Astrocyte of the hippocampus (primary cell): ENCODE data around the gene SH3TC1.

Experiments used
- DNase-seq: peaks from one replicate; pipeline ENCODE4 v3.0.0; 2011; ENCODE audit warnings: low read depth, low spot score

SH3TC1 gene

DNA sequence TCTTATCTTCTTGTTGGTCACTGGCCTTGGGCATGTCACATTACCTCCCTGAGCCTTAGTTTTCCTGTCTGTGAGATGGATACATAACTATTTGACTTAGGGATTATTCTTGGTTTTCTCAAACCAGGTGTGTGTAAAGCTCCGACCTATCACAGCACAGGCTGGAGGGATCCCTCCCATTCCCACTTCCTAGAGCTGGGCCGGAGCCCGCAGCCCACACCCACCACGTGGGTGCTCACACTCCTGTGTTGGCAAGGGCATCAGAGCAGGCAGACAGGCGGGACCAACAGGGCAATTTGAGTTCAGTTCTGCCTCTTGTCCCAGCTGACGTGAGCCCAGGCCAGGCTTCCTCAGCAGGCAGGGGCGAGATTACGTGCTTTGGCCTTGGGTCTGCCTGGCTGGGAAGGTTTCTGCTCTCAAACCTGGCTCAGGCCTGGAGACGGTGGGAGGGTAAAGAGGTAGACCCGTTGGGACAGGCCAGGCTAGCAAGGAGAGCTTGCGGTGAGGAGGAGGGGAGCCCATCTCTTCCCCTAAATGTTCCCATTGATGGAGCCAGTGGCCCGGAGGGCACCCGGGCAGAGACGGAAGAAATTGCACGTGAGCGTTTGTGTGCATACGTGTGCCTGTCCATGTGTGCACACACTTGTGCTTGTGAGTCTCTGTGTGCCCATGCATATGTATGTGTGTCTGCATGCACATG, 734 bp upstream of the SH3TC1 start:
- no peak for DNase-seq

DNA sequence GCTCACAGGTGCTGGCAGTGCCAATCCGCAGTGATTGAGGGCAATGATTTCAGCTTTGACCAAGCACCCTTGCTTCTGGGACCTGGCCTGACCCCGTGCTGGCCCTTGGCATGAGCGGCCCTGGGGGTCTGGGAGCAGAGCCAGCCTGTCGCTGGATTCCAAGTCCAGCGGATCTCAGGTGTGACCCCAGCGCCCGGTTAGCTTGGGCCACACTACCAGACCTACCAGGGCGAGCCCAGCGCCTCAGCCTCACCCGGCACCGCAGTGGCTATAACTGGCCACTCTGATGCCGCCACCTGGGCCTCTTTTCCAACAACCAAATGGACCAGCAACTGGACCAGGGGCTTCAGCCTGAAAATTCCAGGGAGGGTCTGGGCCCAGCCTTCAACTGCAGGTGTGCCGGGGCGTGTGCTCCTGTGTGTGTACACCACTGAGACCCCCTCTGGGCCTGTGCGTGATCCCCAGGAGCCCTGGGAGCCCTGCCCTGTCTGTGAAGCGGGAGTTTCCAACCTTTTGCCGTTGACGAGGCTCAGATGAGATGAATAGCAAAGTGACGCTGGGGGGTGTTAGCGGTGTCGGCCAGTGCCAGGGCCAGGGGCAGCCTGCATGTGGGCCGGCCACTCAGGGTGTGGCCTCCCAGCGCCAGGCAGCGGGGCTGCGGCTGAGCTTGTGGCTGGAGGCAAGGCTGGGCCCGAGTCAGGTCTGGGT, 658 bp downstream of the SH3TC1 start:
- no peak for DNase-seq

DNA sequence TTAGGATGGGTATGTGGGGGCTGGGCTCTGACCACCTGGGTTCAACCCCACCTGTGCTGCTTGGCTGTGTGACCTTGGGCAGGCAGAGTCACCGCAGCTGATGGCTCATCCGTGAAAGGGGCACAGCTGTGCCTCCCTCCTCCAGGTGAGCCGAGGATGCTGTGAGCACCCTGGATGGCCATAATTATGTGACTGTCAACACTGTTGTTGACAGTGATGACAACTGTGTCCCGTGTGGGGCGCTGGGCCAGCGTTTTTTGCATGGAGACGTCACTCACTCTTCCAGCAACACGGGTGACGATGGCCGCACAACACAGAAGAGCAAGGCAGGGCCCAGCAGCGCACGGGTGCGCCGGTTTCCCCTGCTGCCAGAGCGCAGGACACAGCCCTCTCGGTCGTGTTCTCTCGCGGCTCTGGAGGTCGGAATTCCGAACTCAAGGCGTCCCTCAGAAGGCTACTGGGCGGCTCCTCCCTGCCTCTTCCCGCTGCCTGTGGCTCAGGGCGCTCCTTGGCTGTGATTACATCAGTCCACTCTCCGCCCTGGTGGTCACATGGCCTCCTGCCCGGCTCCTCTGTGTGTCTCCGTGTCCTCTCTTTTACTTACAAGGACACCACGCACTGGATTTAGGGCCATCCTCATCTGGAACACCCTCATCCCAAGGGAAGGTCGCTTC, 1.3 kb downstream of the SH3TC1 start:
- DNase-seq, result no peak

DNA sequence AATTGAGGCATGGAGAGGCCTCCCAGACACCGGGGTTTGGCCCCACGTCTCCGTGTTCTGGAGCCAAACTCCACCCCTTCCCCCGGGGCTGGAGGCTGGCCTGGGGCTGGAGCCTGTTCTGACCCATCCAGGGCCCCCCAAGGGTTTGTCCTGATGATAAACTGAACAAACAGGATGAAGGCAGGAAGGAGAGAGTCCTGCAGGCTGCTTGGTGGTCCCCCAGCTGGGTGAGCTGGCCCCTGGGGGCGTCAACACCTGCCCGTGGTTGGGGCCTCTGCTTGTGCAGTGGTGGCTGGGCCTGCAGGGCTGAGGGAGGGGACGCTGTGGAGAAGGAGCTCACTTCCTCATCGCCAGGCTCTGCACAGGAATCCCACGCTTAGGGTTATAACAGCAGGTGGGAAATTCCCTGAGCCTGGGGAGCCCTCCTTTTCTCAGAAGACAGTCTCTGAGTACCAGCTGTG, 2.3 kb downstream of the SH3TC1 start:
- DNase-seq, result no peak

DNA sequence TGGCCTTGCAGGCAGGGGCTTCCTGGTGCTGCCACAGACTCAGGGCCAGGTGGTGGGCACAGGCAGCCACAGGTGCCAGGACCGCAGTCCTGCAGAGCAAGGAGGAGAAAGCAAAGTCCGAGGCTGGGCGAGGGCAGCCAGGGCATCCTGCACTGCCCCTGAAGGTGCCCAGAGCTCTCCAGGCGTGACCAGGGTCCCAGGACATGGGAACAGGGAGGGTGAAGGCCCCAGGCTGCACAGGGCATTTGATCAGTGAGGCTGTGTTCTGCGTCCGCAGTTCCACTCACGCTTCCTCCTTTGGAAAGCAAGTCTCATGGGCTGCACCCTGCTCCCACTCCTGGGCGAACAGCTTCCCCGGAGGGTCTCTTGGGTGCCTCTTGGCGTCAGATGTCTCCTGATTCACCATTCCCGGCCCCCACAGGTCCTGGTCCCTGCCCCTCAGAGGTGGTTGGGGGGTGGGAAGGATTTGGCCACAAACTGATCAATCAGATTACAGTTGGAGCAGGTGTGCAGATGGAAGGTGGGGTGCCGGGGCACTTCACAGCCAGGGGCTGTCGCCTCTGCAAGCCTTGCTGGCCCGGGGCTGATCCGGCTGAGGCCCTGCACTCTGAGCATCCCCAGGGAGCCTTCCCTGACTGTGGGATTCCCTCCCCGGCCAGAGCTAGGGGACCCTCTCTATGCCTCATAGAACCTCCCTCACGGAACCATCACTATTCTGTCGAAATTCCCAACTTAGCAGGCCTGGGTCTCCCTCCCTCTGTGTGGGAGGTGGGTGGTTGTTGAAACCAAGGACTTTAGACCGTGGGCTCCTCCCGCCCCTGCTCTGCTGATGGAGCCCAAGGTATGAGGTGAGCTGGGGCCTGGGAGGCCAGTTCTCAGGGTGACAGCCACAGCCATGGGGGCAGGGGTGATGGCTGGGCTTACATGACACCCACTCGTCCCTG, 3.3 kb downstream of the SH3TC1 start:
- no peak for DNase-seq

DNA sequence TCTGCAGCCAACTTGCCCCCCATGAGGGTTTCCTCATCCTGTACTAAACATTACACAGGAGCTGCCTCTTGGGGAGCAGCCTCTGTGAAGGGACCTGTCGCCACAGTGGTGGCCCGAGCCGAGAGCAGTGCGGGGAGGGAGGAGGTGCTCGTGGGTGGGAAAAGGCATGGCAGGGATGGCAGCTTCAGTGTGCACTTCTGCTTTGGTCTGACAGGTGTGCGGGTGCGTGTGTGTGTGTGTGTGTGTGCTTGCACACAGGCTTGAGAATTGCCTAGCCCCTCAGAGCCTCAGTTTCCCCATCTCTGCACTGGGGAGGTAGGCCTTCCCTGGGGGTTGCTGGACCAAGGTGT, 3.9 kb downstream of the SH3TC1 start:
- DNase-seq, result no peak

DNA sequence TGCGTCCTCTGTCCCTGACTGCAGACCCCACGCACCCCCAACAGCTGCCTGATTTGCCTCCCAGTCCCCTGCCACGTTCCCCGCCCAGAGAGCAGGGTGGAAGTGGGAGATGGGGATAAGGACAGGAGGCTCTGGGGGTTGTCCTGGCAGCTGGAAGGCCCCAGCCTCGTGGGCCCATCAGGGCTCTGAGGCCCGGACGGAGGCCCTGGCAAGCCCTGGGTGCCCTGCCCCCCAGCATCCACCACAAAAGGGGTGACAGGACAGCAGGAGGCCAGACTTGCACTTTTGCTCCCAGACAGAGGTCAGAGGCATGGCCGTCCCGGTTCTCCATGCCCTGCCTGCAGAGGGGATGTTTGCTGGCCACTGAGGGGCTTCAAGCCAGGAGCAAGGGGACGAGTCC, 4.7 kb downstream of the SH3TC1 start:
- DNase-seq, result no peak

DNA sequence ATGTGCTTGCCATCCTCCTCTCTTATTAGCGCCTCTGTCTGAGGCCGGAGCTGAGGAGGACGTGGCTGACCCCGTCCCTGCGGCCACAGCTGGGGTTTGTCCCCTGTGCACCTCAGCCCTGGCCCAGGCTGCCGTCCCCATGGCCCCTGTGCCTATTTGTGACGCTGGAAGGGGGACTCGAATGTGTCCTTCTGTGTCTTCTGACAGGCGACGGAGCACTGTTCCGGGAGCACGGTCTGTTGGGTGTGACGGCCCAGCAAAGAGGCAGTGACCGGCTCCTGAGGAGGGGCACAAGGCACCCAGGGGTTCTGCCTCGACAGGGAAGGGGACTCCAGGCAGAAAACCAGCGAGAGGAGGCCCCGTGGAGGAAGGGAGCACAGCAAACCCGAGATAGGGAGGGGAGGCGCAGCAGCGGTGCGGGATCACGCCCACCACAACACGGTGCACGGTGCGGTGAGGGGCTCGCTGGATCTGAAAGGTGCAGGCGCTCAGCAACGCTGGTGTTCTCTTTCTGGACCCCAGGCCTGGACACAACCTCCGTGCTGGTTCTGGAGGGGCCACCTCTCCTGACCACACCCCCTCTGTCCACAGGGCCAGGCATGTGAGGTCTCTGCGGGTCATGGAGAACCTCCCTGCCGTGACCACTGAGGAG, 5.6 kb downstream of the SH3TC1 start:
- no peak for DNase-seq

DNA sequence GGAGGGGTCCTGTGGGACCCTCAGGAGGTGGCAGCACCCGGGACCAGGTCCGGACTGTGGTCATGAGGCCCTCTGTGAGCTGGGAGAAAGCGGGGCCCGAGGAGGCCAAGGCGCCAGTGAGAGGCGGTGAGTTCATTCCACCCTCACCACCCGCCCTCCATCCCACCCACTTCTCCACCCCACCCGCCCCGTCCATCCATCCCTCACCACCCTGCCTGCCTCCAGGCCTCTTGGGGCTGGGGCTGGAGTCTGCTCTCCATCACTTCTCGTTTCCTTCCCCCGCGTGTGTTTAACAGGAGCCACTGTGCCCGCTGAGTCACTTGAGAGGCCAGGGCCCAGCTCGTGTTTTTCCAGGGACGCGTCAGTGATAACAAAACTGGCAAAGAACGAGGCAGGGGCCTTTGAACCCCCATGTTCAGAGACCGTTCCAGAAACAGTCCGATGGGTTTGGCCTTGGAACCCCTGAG, 6.2 kb downstream of the SH3TC1 start:
- DNase-seq, result peak; percentile 21

DNA sequence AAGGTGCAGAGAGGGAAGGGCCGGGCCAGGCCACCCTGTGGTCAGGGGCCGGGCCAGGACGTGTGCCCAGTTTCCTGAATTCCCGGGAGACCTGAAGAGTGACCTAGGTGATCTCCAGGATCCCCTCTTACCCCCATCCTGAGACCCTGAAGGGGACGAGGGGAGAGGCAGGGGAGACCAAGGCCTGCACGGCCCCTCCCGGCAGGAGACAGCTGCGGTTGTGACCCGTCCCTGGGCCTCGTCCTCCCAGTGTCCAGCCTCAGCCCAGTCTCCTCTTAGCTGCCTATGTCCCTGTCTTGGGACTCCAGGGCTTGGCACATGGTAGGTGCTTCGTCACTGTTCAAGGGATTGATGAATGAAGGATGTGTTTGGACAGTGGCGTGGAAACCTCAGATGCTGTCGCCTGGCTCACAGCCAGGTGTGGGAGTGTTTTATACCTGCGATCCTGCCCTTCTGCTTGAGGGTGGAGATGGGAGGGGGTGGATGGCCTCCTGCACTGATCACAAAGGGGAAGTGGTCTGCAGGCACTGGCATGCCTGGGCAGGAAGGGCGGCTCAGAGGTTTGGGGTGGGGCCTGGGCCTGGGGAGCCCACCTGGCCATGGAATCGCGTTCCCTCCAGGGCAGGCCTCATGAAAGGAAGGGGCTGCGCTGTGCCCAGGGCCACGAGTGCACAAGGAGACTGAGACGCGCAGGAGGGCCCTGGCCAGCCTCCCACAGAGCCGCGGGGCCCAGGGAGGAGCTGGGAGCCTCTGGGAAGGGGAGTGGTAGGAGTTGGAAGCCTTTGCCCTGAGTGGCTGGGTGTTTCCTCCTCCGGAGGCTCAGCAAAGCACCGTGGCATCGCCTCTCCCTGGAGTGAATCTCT, 6.9 kb downstream of the SH3TC1 start:
- no peak for DNase-seq

DNA sequence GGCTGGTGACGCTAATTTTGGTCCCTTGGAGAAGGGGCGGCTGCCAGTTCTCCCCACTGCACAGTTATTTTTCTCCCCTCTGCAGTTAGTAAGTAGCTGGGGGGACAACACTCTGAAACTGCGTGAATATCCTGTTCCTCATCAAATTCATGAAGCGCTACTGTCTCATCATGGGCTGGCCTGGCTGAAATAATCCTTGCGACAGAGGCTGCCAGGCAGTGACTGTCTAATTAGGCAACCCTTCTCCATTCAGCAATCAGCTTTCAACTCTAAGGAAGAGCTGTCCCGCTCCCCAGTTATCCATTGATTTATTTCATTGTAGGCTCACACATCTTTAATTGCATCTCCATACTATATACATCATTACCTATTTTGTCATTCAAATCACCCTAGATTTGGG, 8.2 kb downstream of the SH3TC1 start:
- no peak for DNase-seq

DNA sequence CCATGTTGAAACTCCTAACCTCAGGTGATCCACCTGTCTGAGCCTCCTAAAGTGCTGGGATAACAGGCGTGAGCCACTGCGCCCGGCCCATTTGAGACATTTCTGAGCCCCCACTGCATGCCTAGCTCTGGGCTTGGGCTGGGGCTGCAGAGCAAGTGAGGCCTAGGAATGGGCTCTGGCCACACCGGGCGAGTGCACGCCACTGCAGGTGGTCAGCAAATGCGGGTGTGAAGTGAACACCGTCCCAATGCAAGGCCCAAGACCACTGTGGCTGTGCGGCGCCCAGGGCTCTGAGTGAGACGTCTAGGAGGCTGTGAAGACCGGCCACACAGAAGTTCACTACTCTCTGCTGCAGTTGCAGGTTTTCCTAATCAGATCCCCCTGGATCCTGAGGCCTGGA, 9.5 kb downstream of the SH3TC1 start:
- no peak for DNase-seq

DNA sequence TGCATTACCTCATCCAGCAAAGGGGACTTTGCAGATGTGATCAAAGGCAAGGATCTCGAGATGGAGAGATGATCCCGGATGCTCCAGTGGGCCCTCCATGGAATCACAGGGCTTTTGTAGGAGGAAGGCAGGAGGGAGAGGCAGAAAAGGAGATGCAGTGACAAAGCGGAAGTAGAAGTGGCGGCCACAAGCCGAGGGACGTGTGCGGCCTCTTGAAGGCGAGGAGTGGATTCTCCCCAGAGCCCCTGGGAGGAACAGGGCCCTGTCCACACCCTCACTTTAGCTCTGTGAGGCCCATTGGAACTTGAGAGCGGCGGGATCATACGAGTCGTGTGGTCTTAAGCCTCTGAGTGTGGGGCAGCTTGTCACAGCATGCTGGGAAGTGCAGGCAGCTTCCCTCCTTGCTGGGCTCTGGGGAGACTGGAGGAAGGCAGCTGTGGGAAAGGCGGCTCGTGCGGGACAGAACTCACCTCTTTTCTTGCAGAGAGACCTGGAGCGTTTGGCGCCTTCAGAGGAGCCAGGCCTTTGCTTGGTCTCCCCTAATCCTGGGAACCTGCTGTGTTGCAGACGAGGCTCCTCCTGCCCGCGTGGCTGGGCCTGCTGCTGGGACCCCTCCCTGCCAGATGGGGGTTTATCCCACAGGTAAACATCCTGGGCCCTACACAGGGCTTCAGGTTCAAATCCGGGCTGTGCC, 10.2 kb downstream of the SH3TC1 start:
- DNase-seq, result no peak

DNA sequence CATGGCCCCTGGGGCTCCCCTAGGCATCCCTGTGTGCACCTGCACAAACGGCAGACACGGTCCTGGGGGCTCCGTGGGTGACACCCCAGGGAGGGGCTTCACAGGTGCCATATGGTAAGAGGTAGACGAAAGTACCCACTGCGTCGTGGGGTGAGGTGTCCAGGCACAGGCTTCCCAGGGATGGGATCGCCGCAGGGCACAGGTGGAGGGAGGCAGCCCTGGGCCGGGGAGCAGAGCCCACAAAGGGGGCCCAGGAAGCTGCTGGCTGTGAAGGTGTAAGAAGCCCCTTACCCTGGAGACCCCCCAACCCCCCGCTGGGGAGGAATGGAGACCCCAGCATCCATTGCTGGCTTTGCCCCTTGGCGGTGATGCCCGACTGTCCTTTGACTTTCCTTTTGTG, 10.9 kb downstream of the SH3TC1 start:
- DNase-seq, result no peak

DNA sequence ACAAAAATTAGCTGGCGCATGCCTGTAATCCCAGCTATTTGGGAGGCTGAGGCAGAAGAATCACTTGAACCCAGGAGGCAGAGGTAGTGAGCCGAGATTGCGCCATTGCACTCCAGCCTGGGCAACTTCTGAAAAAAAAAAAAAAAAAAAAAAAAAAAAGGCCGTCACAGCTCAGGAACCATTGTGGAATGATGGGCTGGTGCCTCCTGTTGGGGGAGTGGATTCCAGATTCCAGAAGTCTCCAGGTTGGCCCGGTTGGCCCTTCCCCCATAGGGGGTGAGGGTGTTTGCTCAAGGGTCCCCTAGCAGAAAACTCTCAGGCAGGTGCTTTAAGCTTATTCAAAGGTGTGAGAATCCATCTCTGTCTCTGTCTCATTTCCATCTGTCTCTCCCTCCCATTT, 11.5 kb downstream of the SH3TC1 start:
- no peak for DNase-seq

DNA sequence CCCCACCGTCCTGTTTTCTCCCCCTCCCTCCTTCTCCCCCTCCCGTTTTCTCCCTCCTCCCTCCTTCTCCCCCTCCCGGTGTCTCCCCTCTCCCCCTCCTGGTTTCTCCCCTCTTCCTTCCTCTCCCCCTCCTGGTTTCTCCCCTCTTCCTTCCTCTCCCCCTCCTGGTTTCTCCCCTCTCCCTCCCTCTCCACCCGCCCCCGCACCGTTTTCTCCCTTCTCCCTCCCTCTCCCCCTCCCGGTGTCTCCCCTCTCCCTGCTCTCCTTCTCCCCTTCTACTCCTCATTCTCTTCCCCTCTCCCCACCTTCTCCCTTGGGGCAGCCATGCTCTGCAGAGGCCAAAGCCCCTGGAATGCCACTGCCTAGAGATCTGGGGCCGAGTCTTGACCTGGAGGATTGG, 12.2 kb downstream of the SH3TC1 start:
- no peak for DNase-seq

DNA sequence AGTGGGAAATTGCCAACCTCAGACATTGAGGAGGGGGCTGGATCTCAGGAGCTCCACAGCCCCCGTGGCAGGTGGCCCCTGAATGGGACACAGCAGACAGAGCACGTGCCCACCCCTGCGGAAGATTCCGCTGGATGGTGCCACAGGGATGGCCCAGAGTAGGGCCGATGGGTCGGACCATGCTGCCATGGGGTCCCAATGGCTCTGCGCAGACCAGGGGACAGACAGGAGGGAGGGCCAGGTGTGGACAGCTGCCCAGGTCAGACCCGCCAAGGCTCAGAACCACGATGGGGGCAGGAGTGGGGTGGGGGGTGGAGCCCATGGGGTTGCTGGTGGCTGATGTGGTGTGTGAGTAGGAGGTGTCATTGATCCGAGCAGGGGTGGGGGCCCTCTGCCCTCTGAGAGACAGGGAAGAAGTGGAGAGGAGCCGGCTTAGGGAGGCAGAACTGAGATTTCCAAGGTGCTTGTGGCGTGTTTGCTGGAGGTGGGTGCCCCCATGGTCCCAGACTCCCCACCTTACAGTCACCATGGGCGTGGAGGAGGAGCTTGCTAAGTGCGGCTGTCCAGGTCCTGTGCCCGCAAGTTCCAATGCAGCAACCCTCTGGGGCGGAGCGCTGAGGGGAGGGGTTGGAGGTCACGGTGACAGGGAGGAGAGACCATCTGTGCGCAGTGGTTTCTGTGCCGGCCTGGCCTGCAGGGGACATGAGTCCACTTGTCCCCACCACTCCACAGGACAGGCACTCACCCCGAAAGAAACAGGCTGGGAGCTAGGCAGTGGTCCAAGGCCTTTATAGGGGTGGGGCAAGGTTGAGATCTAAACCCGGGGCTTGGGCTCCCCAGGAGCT, 12.9 kb downstream of the SH3TC1 start:
- DNase-seq, result no peak

DNA sequence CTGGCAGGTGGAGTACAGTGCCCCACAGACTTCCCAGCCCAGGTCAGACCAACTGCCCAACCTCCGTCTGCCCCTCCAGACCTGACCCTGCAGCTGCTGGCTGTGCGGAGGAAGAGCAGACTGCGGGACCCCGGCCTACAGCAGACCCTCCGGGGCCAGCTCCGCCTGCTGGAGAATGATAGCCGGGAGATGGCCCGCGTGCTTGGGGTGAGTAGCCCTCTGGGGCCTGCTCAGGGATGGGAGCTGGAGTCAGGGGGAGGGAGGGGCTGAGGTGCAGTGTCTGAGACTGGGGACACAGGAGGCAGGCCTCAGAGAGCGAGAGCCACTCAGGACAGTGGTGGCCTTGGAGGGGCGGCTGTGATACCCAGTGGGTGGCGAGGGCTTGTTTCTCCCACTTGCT, 13.5 kb downstream of the SH3TC1 start:
- DNase-seq, result no peak

DNA sequence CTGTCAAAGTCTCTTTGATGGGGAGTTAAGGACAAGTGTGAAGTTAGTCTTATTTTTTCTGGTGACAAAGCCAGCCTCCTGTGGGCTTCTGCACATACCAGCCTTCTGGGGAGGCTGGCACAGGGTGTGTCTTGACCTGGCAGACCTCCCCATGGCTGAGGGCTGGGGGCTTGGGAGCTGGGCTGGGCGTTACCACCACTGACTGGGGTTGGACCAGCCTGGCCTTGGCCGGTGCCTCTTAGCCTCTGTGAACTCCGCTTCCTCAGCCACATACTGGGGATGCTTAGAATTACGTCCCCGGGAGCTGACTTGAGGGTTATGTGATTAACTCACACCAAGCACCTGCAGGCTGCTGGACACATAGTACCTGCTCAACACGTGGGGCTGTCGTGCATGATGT, 14.0 kb downstream of the SH3TC1 start:
- DNase-seq, result no peak
